ENCODE measurements around the gene SLC25A2.

Gene SLC25A2

GRCh38 chr5:141298376-141298775, 5.5 kb downstream of the SLC25A2 start:
- DNase-seq (ENCODE audit: low read depth), result no peak
- no peak for TF ChIP-seq CTCF (conservative IDR thresholded peaks at IDR 0.05; ENCODE audit: low read length)
- no peak overlapping the region for H3K4me3 ChIP-seq (ENCODE audit: low read length)

DNA sequence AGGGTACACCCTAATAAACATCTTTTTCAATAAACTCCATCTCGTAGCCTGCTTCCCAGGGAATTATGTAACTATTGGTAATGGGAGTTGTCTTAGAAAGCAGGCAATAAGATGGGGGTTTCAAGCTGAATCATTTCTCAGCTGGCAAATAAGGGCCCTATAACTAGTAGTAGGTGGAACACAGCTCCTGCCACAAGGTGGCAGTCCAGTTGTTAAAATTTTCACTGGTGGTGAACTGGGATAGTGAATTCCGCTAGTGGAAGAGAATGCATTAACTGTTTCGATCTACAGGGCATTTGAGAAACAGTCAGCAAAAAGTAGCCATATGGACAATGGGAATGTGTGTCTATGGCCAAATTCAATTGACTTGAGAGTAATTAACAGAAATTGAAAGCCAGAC, 30.9 kb downstream of the SLC25A2 start:
- no peak for DNase-seq (ENCODE audit: low read depth)
- TF ChIP-seq CTCF (conservative IDR thresholded peaks at IDR 0.05; ENCODE audit: low read length), result no peak
- no peak overlapping the region for H3K4me3 ChIP-seq (ENCODE audit: low read length)

- TF ChIP-seq CTCF (conservative IDR thresholded peaks at IDR 0.05; ENCODE audit: low read length), result no peak
- no peak overlapping the region for H3K4me3 ChIP-seq (ENCODE audit: low read length)
- DNase-seq (ENCODE audit: low read depth), result no peak
Measured at GRCh38 chr5:141269195-141269594, 34.7 kb downstream of the SLC25A2 start.

DNA sequence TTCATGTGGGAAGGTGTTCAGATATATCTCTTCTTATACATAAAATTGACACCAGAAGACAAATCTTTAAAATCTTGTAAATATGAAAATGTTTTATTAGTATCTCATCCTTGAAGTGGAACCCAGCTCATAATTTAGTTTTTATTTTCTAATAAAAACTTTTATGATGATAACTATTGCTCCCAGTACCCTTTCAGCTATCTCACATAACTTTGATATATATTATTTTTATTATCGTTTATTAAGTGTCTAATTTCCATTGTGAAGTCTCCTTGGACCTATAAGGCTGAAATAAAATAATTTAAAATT, 42.7 kb downstream of the SLC25A2 start:
- no peak overlapping the region for H3K4me3 ChIP-seq (ENCODE audit: low read length)
- TF ChIP-seq CTCF (conservative IDR thresholded peaks at IDR 0.05; ENCODE audit: low read length), result no peak
- no peak for DNase-seq (ENCODE audit: low read depth)

GRCh38 chr5:141260458-141261237, 43.2 kb downstream of the SLC25A2 start:
- DNase-seq (ENCODE audit: low read depth), result no peak
- TF ChIP-seq CTCF (conservative IDR thresholded peaks at IDR 0.05; ENCODE audit: low read length), result no peak
- H3K4me3 ChIP-seq (ENCODE audit: low read length), result no peak overlapping the region

DNA sequence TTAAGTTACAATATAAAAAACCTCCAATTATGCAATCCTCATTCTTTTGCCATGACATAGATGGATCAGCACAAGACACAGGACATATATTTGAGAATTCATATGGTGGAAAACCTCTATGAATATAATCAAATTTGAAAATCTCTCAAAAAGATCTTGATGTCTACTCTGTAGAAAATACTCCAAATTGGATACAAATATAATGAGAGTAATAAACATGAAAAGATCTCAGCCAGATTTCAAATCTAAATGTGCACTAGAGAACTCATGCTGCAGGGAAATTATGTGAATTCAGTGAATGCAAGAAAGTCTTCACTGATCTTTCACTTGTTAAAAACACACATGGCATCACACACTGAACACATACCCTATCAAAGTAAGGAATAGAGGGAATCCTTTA, 44.9 kb downstream of the SLC25A2 start:
- H3K4me3 ChIP-seq (ENCODE audit: low read length), result no peak overlapping the region
- TF ChIP-seq CTCF (conservative IDR thresholded peaks at IDR 0.05; ENCODE audit: low read length), result no peak
- DNase-seq (ENCODE audit: low read depth), result no peak

DNA sequence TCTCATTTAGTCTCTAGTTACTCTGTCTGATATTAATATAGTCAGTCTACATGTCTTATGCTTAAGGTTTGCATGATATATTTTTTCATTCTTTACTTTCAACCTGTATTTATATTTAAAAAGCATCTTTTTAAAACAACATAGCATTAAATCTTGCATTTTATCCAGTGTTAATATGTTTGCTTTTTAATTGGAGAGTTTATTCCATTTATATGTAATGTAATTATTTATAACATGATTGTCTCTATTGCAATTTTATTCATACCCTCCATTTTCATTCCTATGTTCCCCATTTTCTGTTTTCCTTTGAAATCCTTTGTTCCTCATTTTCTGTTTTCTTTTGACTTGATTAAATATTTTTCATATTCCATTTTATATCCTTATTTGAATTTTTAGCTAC, 45.4 kb downstream of the SLC25A2 start:
- TF ChIP-seq CTCF (conservative IDR thresholded peaks at IDR 0.05; ENCODE audit: low read length), result no peak
- H3K4me3 ChIP-seq (ENCODE audit: low read length), result no peak overlapping the region
- DNase-seq (ENCODE audit: low read depth), result no peak
